Activated CD8-positive, alpha-beta memory T cell treated with anti-CD3 and anti-CD28 coated beads for 4 hours (primary cell): ENCODE data around the gene DICER1.

ENCODE experiments used
- DNase-seq, 2 donors: peaks; one replicate each; pipeline ENCODE4 v3.0.0-alpha.2; 2020; ENCODE audit warnings: low read depth in 2 of 2

Gene DICER1

DNA sequence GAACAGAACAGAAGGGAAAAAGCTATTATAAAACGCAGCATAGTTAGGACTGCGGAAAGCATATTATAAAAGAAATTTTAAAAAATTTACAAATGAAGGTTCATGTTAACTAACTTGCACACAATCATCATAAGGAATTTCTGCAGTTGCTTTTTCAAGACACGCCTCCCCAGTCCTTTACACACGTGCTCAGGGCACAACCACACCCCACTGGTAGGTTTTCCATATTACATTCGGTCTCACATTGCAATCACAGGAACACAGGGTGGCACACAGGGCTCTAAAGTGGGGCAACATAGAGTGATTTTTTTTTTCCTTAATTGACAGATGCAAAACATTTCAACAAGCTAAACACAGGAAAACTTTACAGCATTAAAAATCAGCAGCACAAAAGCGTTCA is 69.7 kb downstream of the DICER1 start:
- no peak for DNase-seq

GRCh38 chr14:95085321-95085720 is 72.0 kb downstream of the DICER1 start:
- no peak for DNase-seq

DNA sequence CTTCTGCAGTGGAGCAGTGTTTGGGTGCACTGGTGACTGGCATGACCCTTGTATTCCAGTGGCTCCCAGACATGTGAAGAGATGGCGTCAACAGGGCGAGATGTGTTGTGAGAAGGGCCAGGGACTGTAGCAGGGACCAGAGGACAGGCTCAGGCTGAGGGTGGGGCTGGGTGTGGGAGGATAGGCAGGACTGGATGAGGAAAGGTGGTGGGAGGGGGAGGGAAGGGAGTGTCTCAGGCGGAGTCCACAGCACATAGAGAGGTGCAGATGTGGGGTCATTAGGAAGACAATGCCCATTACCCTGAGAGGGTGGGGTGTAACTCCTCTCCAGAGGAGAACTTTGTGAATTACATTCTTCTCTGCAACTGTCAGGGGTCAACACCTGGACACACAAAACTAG is 78.5 kb downstream of the DICER1 start:
- DNase-seq, result no peak

- DNase-seq, result no peak
Measured at GRCh38 chr14:95077345-95077744, 80.0 kb downstream of the DICER1 start.

DNA sequence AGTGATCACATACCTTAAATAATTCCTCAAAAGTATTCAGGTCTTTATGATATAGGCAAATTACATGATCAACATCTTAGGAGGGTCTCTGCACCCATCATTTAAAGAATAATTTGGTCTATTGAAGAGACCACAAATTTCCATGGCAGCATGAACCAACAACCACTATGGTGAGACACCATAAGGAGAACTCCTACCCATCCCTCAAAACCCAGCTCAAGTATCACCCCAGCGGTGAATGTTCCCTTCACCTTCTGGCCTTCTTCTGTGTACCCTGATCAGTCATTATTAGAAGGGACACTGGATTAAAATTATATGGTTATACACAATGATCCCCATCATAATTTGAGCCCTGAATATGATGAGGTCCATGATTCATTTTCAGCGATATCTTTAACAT is 81.5 kb downstream of the DICER1 start:
- no peak for DNase-seq

GRCh38 chr14:95073947-95074346 is 83.4 kb downstream of the DICER1 start:
- DNase-seq, result no peak

- DNase-seq, result no peak
Measured at GRCh38 chr14:95072310-95072905, 84.9 kb downstream of the DICER1 start.

DNA sequence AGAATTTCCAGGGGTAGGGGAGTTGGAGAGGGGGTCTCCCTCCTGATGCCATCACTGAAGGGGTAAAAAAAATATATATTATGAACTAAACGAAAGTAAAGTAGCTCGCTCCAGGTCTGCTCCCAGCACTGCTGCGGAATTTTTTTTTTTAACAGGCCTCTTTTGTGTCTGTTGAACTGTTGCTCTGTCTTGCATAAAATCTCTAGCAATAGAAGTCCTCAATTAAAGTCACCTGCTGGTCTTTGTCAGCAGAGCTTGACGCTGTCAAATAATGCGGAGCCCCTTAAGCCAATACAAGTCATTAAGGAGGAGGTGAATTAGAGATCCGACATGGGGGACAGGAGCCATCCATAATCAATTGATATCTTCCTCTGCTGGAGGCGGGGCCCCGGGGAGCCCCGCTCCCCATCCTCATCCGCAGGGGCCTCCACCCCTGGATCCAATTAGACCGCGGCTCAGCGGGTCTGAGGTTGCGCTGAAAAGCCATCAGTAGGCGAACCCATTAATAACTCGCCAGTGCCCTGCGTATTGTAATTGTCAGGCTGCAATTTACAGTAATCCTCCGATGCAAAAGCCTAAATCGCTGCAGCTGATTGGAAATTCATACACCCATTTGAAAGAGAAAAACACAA is 85.6 kb downstream of the DICER1 start:
- no peak for DNase-seq

DNA sequence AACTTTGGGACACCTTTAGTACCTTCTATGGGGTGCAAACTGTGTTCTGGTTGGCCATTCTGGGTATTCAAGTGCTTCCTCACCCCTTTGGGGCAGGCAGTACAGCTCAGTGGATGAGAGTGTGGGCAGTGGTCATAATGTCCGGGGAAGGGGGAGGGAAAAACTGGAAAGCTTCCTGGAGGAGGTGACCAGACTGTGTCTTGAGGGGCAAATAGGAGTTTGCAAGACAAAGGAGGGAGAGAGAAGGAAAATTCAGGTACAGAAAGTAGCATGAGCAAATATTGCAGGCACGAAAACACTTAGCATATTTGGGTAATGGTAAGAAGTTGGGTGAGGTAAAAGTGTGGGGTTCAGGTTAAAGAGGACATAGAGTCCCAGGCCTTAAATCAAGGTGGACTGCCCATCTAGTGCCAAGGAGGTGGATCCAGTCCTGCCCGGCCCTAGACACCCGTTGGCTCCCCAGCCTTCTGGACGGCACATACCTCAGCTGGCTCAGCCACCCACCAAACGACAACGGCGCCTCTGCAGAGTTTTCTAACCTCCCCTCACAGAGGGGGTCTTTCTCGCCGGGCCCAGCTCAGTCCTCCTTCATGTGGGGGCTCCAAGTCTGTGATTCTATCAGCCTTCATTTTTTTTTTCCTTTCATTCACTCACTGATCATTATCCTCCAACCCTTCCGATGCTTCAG is 86.4 kb downstream of the DICER1 start:
- no peak for DNase-seq

DNA sequence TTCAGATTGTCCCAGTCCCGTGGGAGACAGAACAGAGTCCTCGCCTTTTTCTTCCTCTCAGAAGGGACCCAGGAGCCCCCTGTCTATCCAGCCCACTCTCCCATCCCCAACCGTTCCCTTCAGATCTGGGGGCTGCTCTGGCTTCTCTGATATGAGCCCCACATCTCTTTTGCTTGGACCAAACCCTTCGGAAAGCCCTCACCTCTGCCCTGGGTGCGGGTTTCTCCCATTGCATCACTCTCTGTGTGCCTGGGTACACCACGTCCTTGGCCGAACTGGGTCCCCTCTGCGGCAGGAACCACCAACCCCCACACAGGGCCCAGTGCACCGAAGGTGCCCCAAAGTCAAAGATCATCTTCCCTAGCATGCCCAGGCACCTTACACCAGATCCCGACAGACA is 87.8 kb downstream of the DICER1 start:
- DNase-seq, result no peak

GRCh38 chr14:95069018-95069417 is 88.3 kb downstream of the DICER1 start:
- no peak for DNase-seq

DNA sequence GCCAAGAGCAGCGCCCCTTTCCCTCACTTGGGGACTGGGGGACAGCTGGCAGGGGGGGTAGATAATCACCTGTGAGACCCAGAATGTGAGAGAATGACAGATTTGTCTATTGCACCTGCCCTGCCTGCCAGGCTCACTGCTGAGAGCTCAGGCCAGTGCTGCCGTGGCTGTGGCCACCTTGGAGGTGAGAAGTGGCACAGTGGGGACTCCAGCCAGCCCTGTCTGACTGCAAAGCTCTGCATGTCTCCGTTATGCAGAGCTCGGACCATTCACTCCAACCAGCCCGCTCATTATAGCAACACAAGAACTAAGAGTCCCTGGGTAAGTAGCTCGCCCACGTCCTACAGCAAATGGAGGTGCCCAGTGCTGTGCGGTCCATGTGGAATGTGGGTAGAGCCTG is 88.8 kb downstream of the DICER1 start:
- DNase-seq, result no peak

- DNase-seq, result no peak
Measured at GRCh38 chr14:95068080-95068479, 89.2 kb downstream of the DICER1 start.

DNA sequence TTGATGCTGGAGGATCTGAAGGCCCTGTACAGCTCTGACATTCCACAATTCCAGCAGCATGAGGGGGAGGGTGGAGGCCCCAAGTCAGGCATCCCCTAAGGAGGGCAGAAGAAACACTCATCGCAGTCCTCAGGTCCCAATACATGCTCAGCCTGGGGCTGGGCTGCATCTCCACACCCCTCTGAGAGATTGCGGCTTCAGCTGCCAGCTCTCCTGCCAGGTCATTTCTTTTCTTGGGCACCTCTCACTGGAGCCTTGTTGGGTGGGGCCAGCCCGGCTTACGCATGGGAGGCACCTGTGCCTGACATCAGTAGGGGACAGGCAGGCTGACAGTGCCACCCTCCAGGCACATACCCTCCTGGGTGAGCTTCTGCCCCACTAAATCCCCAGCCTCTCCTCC is 89.8 kb downstream of the DICER1 start:
- DNase-seq, result no peak

DNA sequence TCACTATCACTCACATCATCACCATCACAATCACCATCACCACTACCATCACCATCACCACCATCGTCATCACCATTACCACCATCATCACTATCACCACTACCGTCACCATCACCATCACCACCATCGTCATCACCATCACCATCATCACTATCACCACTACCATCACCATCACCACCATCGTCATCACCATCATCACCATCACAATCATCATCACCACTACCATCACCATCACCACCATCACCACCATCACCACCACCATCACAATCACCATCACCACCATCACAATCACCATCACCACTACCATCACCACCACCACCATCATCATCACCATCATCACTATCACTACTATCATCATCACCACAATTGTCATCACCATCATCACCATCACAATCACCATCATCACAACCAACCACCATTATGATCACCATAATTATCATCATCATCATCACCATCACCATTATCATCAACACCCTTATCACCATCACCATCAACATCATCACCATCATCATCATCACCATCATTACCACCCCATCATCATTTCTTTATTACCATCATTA is 90.8 kb downstream of the DICER1 start:
- DNase-seq, result no peak

GRCh38 chr14:95065411-95065810 is 91.9 kb downstream of the DICER1 start:
- DNase-seq, result no peak

GRCh38 chr14:95064734-95065133 is 92.6 kb downstream of the DICER1 start:
- no peak for DNase-seq

- no peak for DNase-seq
Measured at GRCh38 chr14:95064256-95064655, 93.1 kb downstream of the DICER1 start.

- no peak for DNase-seq
Measured at GRCh38 chr14:95063391-95063790, 93.9 kb downstream of the DICER1 start.

GRCh38 chr14:95062946-95063345 is 94.4 kb downstream of the DICER1 start:
- no peak for DNase-seq

DNA sequence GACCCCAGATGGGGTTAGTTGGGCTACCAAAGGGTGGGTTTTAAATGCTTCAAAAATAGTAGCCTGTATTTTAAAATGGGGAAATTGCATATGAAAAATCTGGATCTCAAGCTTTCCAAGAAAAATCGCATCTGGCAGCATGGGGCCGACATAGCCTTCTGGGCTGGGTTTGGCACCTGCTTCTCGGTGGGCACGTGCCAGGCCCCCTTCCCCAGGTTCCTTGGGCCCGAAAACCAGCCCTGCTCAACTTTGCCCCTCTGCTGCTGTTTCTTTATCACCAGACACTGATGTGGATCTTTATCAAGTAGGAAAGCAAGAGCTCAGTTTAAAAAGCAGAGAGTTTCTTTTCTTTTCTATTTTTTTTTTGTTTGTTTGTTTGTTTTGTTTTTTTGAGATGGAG is 95.1 kb downstream of the DICER1 start:
- no peak for DNase-seq

DNA sequence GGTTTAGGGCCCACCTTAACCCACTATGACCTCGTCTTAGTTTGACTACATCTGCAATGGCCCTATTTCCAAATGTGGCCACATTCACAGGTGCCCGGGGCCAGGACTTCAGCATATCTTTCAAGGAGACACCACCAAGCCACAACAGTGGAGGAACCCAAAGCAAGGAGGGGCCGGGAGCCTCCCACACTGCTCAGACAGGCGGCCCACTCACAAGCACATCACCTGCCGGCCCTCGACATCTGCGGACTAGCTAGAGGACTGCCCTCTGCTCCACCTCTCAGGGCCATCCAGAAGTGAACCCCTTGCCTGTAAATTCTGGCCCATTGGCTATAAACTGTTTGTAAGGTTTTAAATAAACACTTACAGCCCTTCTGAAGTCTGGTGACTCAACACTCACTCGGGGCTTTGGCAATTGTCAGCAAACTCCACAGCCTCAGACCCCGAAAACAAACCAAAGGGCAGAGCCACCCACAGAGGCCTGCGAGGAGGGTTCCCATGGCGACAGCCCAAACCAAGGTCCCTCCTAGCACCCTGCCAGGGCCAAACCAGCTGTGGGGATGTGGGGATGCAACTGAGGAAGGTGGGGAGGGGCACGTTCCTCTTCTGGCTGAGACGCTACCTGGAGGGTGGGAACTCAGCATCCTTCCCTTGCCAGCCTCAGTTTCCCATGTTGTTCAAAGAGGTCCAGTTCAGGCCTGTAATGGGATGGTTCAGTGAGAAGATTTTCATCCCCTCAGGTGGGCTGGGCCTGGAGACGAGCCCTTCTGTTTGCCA is 95.8 kb downstream of the DICER1 start:
- DNase-seq, result no peak
